DOHH2 (cell line): ENCODE results near the gene SULT2B1.
A peak's percentile ranks its signal among the peaks of the same experiment; 100 is the strongest.

Experiments
- H3F3A ChIP-seq: fragments of 200-600 bp; sonication (generic), shearing (Covaris generic); 2 replicates; pipeline ENCODE4 v1.6.0; 2016; ENCODE audit warnings: antibody characterized with exemption, mild to moderate bottlenecking; ENCODE audit not compliant: control insufficient read depth, insufficient read depth
- H3K27ac ChIP-seq: fragments of 200-600 bp; sonication (generic); 2 replicates; pipeline ENCODE4 v1.5.1; 2014; ENCODE audit warnings: low read depth, mild to moderate bottlenecking, low read length, moderate library complexity
- H3K27me3 ChIP-seq: fragments of 200-600 bp; sonication (generic); 2 replicates; pipeline ENCODE4 v1.6.1; 2014; ENCODE audit warnings: mild to moderate bottlenecking, low read length, mixed read lengths; ENCODE audit not compliant: control insufficient read depth
- H3K36me3 ChIP-seq: fragments of 200-600 bp; sonication (generic); 2 replicates; pipeline ENCODE4 v1.6.1; 2014; ENCODE audit warnings: mild to moderate bottlenecking, low read length, moderate library complexity, mixed read lengths; ENCODE audit not compliant: control insufficient read depth
- H3K4me1 ChIP-seq: fragments of 200-600 bp; sonication (generic); 2 replicates; pipeline ENCODE4 v1.6.1; 2014; ENCODE audit warnings: mild to moderate bottlenecking, low read length, mixed read lengths; ENCODE audit not compliant: control insufficient read depth
- H3K4me2 ChIP-seq: fragments of 200-600 bp; sonication (generic); 2 replicates; pipeline ENCODE4 v1.6.0; 2014; ENCODE audit warnings: mild to moderate bottlenecking, low read length, moderate library complexity
- H3K4me3 ChIP-seq: fragments of 200-600 bp; sonication (generic); 2 replicates; pipeline ENCODE4 v1.5.1; 2014; ENCODE audit warnings: mild to moderate bottlenecking, low read length, mixed read lengths
- H3K79me2 ChIP-seq: fragments of 200-600 bp; sonication (generic); 2 replicates; pipeline ENCODE4 v1.6.1; 2014; ENCODE audit warnings: mild to moderate bottlenecking, low read length, mixed read lengths; ENCODE audit not compliant: control insufficient read depth
- H3K9me2 ChIP-seq: fragments of 200-600 bp; sonication (generic); replicated peaks from 2 replicates; pipeline ENCODE4 v1.6.1; 2014; ENCODE audit warnings: mild to moderate bottlenecking, low read length, mixed read lengths; ENCODE audit not compliant: control insufficient read depth
- H3K9me3 ChIP-seq: fragments of 200-600 bp; sonication (generic); 2 replicates; pipeline ENCODE4 v1.6.1; 2014; ENCODE audit warnings: antibody characterized with exemption, low read length, mixed read lengths; ENCODE audit not compliant: control insufficient read depth, insufficient read depth
- H4K20me1 ChIP-seq: fragments of 200-600 bp; sonication (generic); 2 replicates; pipeline ENCODE4 v1.6.0; 2014; ENCODE audit warnings: low read depth, mild to moderate bottlenecking, antibody characterized with exemption, low read length, moderate library complexity; ENCODE audit not compliant: control insufficient read depth, insufficient read depth
- CTCF ChIP-seq: fragments of 200-600 bp; sonication (generic); IDR thresholded peaks from one replicate; pipeline ENCODE4 v1.5.1; 2014; ENCODE audit warnings: antibody characterized with exemption, mild to moderate bottlenecking, low read depth, low read length; ENCODE audit not compliant: poor library complexity, severe bottlenecking
- EZH2phosphoT487 ChIP-seq: fragments of 200-600 bp; sonication (generic); IDR thresholded peaks from 2 replicates; pipeline ENCODE4 v1.6.1; 2017; ENCODE audit warnings: borderline replicate concordance, mild to moderate bottlenecking, antibody characterized with exemption, low read length, moderate library complexity, mixed read lengths

Gene SULT2B1

GRCh38 chr19:48607359-48607755 is 55.4 kb downstream of the SULT2B1 start:
- H3K27ac ChIP-seq = no peak overlapping the region
- no peaks in the 10 kb centered on the region for H3K9me3 ChIP-seq
- H3K4me3 ChIP-seq = no peak overlapping the region
- H3F3A ChIP-seq = no peaks in the 10 kb centered on the region
- H3K79me2 ChIP-seq = no peaks in the 10 kb centered on the region
- H3K36me3 ChIP-seq = no peaks in the 10 kb centered on the region
- H3K27me3 ChIP-seq = no peaks in the 10 kb centered on the region
- H3K4me2 ChIP-seq = no peak overlapping the region
- 0 out of 2 replicates have a peak, but pooled peaks cover 3% of the 10 kb centered on the region for H3K4me1 ChIP-seq
- no peak for TF ChIP-seq CTCF
- TF ChIP-seq EZH2phosphoT487 = no peak
- H3K9me2 ChIP-seq = no peaks in the 10 kb centered on the region
- H4K20me1 ChIP-seq = no peaks in the 10 kb centered on the region

- no peaks in the 10 kb centered on the region for H4K20me1 ChIP-seq
- no peak overlapping the region for H3K4me3 ChIP-seq
- no peak overlapping the region for H3K4me2 ChIP-seq
- H3F3A ChIP-seq = peaks cover 2% of the 10 kb centered on the region; the same call in 1 of the 2 replicates
- no peaks in the 10 kb centered on the region for H3K27me3 ChIP-seq
- no peaks in the 10 kb centered on the region for H3K9me3 ChIP-seq
- H3K36me3 ChIP-seq = peaks cover 11% of the 10 kb centered on the region
- TF ChIP-seq CTCF (peak; percentile 66), EZH2phosphoT487 (no peak)
- H3K27ac ChIP-seq = no peak overlapping the region
- no peaks in the 10 kb centered on the region for H3K79me2 ChIP-seq
- no peaks in the 10 kb centered on the region for H3K9me2 ChIP-seq
- 0 out of 2 replicates have a peak, but pooled peaks cover 3% of the 10 kb centered on the region for H3K4me1 ChIP-seq
Measured at GRCh38 chr19:48608798-48609263, 56.9 kb downstream of the SULT2B1 start.

- Histone ChIP-seq H3K9me2 (no peaks in the 10 kb centered on the region), H3K9me3 (no peaks in the 10 kb centered on the region), H3K4me3 (no peak overlapping the region), H3F3A (peaks cover 6% of the 10 kb centered on the region), H3K4me2 (no peak overlapping the region), H3K27ac (no peak overlapping the region), H4K20me1 (no peaks in the 10 kb centered on the region), H3K36me3 (peaks cover 19% of the 10 kb centered on the region), H3K4me1 (0 out of 2 replicates have a peak, but pooled peaks cover 3% of the 10 kb centered on the region), H3K27me3 (no peaks in the 10 kb centered on the region), H3K79me2 (no peaks in the 10 kb centered on the region)
- TF ChIP-seq EZH2phosphoT487 (no peak), CTCF (no peak)
Measured at GRCh38 chr19:48609571-48610108, 57.7 kb downstream of the SULT2B1 start.
